GM23248 (cell line): ENCODE data around the gene FRS3. TPM values are rescaled to one million over a fixed set of nuclear protein-coding genes. Genes with fewer than 3 reads are reported as not detected.

Experiments
- DNase-seq: peaks from one replicate; pipeline ENCODE4 v3.0.0-alpha.2; 2015
- H2AFZ ChIP-seq: fragments of 200-600 bp; sonication (generic); 2 replicates; pipeline ENCODE4 v1.6.1; 2016; ENCODE audit warnings: antibody characterized with exemption
- H3F3A ChIP-seq: fragments of 200-600 bp; sonication (generic); 2 replicates; pipeline ENCODE4 v1.6.1; 2016; ENCODE audit warnings: mild to moderate bottlenecking, antibody characterized with exemption, mixed run types; ENCODE audit not compliant: insufficient read depth
- H3K27ac ChIP-seq: fragments of 200-600 bp; sonication (generic); 2 replicates; pipeline ENCODE4 v1.5.1; 2016; ENCODE audit warnings: mild to moderate bottlenecking
- H3K27me3 ChIP-seq: fragments of 200-600 bp; sonication (generic); replicated peaks from 2 replicates; pipeline ENCODE4 v1.6.1; 2016; ENCODE audit warnings: mild to moderate bottlenecking; ENCODE audit not compliant: insufficient read depth
- H3K36me3 ChIP-seq: fragments of 200-600 bp; sonication (generic); 2 replicates; pipeline ENCODE4 v1.6.1; 2016; ENCODE audit warnings: low read depth, mild to moderate bottlenecking
- H3K4me1 ChIP-seq: fragments of 200-600 bp; sonication (generic); 2 replicates; pipeline ENCODE4 v1.6.1; 2016; ENCODE audit warnings: mild to moderate bottlenecking; ENCODE audit not compliant: insufficient read depth
- H3K4me2 ChIP-seq: fragments of 200-600 bp; sonication (generic); one replicate; pipeline ENCODE4 v1.6.1; 2016; ENCODE audit warnings: mild to moderate bottlenecking; ENCODE audit not compliant: unreplicated experiment
- H3K4me3 ChIP-seq: fragments of 200-600 bp; sonication (generic); 2 replicates; pipeline ENCODE4 v1.5.1; 2016; ENCODE audit warnings: mild to moderate bottlenecking
- H3K79me2 ChIP-seq: fragments of 200-600 bp; sonication (generic); 2 replicates; pipeline ENCODE4 v1.6.1; 2016; ENCODE audit warnings: mild to moderate bottlenecking; ENCODE audit not compliant: insufficient read depth
- H3K9ac ChIP-seq: fragments of 200-600 bp; sonication (generic); 2 replicates; pipeline ENCODE4 v1.6.1; 2016; ENCODE audit warnings: mild to moderate bottlenecking
- H3K9me2 ChIP-seq: fragments of 200-600 bp; sonication (generic); 2 replicates; pipeline ENCODE4 v1.6.1; 2016; ENCODE audit warnings: mixed run types, mild to moderate bottlenecking, moderate library complexity; ENCODE audit not compliant: insufficient read depth
- H3K9me3 ChIP-seq: fragments of 200-600 bp; sonication (generic); one replicate; pipeline ENCODE4 v1.6.1; 2017; ENCODE audit warnings: low read depth
- H4K20me1 ChIP-seq: fragments of 200-600 bp; sonication (generic); 2 replicates; pipeline ENCODE4 v1.6.0; 2016; ENCODE audit not compliant: insufficient read depth
- EZH2 ChIP-seq: fragments of 200-600 bp; sonication (generic); IDR thresholded peaks from 2 replicates; pipeline ENCODE4 v1.6.1; 2018; ENCODE audit warnings: antibody characterized with exemption, mild to moderate bottlenecking; ENCODE audit not compliant: insufficient read depth, poor library complexity, severe bottlenecking
- EZH2phosphoT487 ChIP-seq: fragments of 200-600 bp; sonication (generic); IDR thresholded peaks from 2 replicates; pipeline ENCODE4 v1.6.1; 2018; ENCODE audit warnings: antibody characterized with exemption, moderate library complexity, mild to moderate bottlenecking, low read depth; ENCODE audit not compliant: insufficient read depth
- WGBS, 2 experiments: methylation state at CpG; one replicate each; pipeline ENCODE4 v1.1.6; 2015 to 2017; ENCODE audit warnings: low lambda C conversion rate in 2 of 2, low coverage in 1 of 2; ENCODE audit errors: missing lambda C conversion rate in 2 of 2; 5-methylcytosine and 5-hydroxymethylcytosine counted together
- in situ Hi-C: fragments of 300-500 bp; cut with MboI; formaldehyde crosslinking; loops from 2 replicates; pipeline ENCODE4 v1.15.0; 2020
- polyA plus RNA-seq: library from polyadenylated mRNA; unstranded; fragments of >200 nt; fragmentation: Nextera tagmentation; extraction: Ambion mirVana; gene quantifications from 2 replicates; pipeline ENCODE4 v1.2.1, GENCODE V29; 2016
- total RNA-seq: library from RNA; depleted of rRNA; stranded (reverse); fragments of >200 nt; shearing (Covaris generic); gene quantifications from 2 replicates; pipeline ENCODE4 v1.2.3, GENCODE V29; 2014

The FRS3 gene
- total and polyA plus RNA-seq, 2 experiments from 2014 or later = 2.5 to 3.4 TPM

- Histone ChIP-seq H3K4me3 (no peak overlapping the region), H3K4me2 (no peak overlapping the region), H3F3A (0 out of 2 replicates have a peak, but pooled peaks cover 6% of the 10 kb centered on the region), H4K20me1 (no peaks in the 10 kb centered on the region), H3K9me3 (no peaks in the 10 kb centered on the region), H3K36me3 (no peaks in the 10 kb centered on the region), H3K4me1 (peaks cover 17% of the 10 kb centered on the region), H3K27me3 (no peaks in the 10 kb centered on the region), H3K79me2 (no peaks in the 10 kb centered on the region), H2AFZ (no peak overlapping the region), H3K9ac (no peak overlapping the region), H3K27ac (no peak overlapping the region), H3K9me2 (no peaks in the 10 kb centered on the region)
- in situ Hi-C loops = no loop called here
- TF ChIP-seq EZH2phosphoT487 (no peak), EZH2 (no peak)
- no peak for DNase-seq
- WGBS, 2 experiments = 5 to 9% methylated on average over 2 of the region's 2 CpGs
Observed at GRCh38 chr6:41763470-41763869, 16.2 kb downstream of the FRS3 start.

- Histone ChIP-seq H3K79me2 (no peaks in the 10 kb centered on the region), H3K4me1 (no peaks in the 10 kb centered on the region), H3K4me2 (no peak overlapping the region), H3K27me3 (no peaks in the 10 kb centered on the region), H3K36me3 (no peaks in the 10 kb centered on the region), H3K9me2 (no peaks in the 10 kb centered on the region), H3K4me3 (no peak overlapping the region), H3F3A (no peaks in the 10 kb centered on the region), H3K27ac (no peak overlapping the region), H3K9me3 (no peaks in the 10 kb centered on the region), H3K9ac (no peak overlapping the region), H4K20me1 (no peaks in the 10 kb centered on the region), H2AFZ (no peak overlapping the region)
- in situ Hi-C loops = no loop called here
- TF ChIP-seq EZH2phosphoT487 (no peak), EZH2 (no peak)
- DNase-seq = no peak
- 63 to 69% methylated on average over 2 of the region's 2 CpGs for WGBS, 2 experiments
Observed at GRCh38 chr6:41759905-41760579, 19.7 kb downstream of the FRS3 start.

DNA sequence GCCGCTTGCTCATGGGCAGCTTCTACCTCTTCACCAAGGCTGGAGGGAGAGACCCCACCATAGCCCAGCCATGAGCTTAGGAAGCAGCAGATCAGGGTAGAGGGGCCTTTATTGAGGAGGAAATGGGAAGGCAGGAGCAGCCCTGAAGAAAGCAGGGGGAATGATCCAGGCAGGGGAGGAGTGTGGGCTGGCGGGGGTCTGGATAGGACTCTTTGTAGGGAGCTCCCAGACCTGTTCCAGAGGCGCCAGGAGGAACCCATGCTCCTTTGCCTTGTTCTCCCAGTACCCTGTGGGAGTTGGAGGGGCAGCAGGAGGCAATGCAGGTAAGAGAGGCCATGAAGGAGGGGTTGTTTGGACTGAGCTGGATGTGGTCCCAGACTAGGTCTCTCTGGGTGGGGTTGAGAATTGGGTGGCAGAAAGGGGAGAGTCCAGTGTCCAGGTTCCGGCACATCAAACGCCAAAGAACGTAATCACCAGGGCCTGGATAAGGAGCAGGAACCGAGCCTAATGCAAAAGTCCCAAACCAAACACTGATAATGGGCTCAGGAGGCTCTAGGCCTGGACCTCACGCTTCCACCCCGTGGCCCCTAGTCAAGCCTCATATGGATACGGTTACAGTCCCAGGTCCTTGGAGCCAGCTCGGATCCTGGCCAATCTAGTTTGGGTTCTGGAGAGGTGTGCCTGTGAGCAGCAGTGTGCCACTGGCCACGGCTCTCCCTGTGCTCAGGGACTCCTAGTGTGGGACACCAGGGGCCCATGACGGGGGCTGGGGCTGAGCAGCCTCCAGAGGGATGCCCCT, 20.4 kb downstream of the FRS3 start:
- no peak for DNase-seq
- WGBS, 2 experiments = 68 to 69% methylated on average over 13 of the region's 13 CpGs
- Histone ChIP-seq H3K27me3 (peaks cover 3% of the 10 kb centered on the region), H3F3A (no peaks in the 10 kb centered on the region), H2AFZ (no peak overlapping the region), H4K20me1 (no peaks in the 10 kb centered on the region), H3K27ac (no peak overlapping the region), H3K4me2 (no peak overlapping the region), H3K9me2 (no peaks in the 10 kb centered on the region), H3K4me1 (no peaks in the 10 kb centered on the region), H3K9ac (no peak overlapping the region), H3K4me3 (no peak overlapping the region), H3K79me2 (no peaks in the 10 kb centered on the region), H3K36me3 (no peaks in the 10 kb centered on the region), H3K9me3 (no peaks in the 10 kb centered on the region)
- TF ChIP-seq EZH2phosphoT487 = no peak
- TF ChIP-seq EZH2 = no peak
- in situ Hi-C loops = no loop called here

DNA sequence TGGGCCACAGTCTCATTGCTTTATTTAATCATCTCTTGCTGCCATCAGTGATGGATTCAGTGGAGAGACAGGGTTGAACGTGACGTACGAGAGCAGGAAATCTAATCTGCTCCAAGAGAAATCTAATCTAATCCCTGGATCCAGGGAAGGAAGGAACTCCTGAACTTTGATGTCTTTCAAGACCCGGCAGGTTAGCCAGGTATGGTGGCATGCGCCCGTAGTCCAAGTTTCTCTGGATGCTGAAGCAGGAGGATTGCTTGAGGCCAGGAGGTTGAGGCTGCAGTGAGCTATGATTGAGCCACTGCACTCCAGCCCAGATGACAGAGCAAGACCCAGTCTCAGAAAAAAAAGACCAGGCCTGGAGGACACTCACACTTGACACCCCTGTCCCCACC, 21.1 kb downstream of the FRS3 start:
- H3K4me2 ChIP-seq = no peak overlapping the region
- H3K79me2 ChIP-seq = no peaks in the 10 kb centered on the region
- no peak for DNase-seq
- H3K4me3 ChIP-seq = no peak overlapping the region
- in situ Hi-C loops = no loop called here
- H3K4me1 ChIP-seq = no peaks in the 10 kb centered on the region
- TF ChIP-seq EZH2phosphoT487 = no peak
- no peak for TF ChIP-seq EZH2
- H3K27me3 ChIP-seq = peaks cover 10% of the 10 kb centered on the region
- no peak overlapping the region for H3K27ac ChIP-seq
- H3K9me2 ChIP-seq = no peaks in the 10 kb centered on the region
- 72% methylated on average over 6 of the region's 6 CpGs for WGBS, 2 experiments
- no peaks in the 10 kb centered on the region for H3K36me3 ChIP-seq
- no peaks in the 10 kb centered on the region for H3K9me3 ChIP-seq
- H3K9ac ChIP-seq = no peak overlapping the region
- H4K20me1 ChIP-seq = no peaks in the 10 kb centered on the region
- H2AFZ ChIP-seq = no peak overlapping the region
- H3F3A ChIP-seq = no peaks in the 10 kb centered on the region
